Breast epithelium (tissue), 4 donors: ENCODE data around the gene COG2. TPM values are rescaled to one million over a fixed set of nuclear protein-coding genes. Genes with fewer than 3 reads are reported as not detected.
"Not testable (repeated sequence)": the region's sequence is repeated elsewhere in the genome, so short reads cannot be mapped to it uniquely, and the experiment has no call there.

ENCODE experiments used
- DNase-seq, 2 donors: peaks; one replicate each; pipeline ENCODE4 v3.0.0-alpha.2; 2019; ENCODE audit warnings: low spot score in 2 of 2
- H3K27ac ChIP-seq, 2 donors: fragments of 200-600 bp; sonication (generic) in 1 of 2; one replicate each; pipeline ENCODE4 v1.5.1; 2016 to 2019; ENCODE audit warnings: mild to moderate bottlenecking in 1 of 2
- H3K27me3 ChIP-seq, 2 donors: fragments of 200-600 bp; sonication (generic) in 1 of 2; one replicate each; pipeline versions ENCODE4 v1.5.1 to v1.6.0; 2017 to 2019; ENCODE audit warnings: control low read depth in 1 of 2, mild to moderate bottlenecking in 1 of 2
- H3K36me3 ChIP-seq: fragments of 200-600 bp; one replicate; pipeline ENCODE4 v1.5.1; 2019
- H3K4me1 ChIP-seq, 2 donors: fragments of 200-600 bp; sonication (generic); one replicate each; pipeline ENCODE4 v1.5.1; 2016 to 2019; ENCODE audit warnings: control low read depth in 1 of 2
- H3K4me3 ChIP-seq, 3 donors: fragments of 200-600 bp; sonication (generic); 1 replicate in 2 of 3; 2 replicates in 1 of 3; pipeline ENCODE4 v1.5.1; 2016 to 2019; ENCODE audit warnings: mild to moderate bottlenecking in 3 of 3, moderate library complexity in 2 of 3
- H3K9me3 ChIP-seq, 2 donors: fragments of 200-600 bp; sonication (generic) in 1 of 2; one replicate each; pipeline ENCODE4 v1.5.1; 2016 to 2019; ENCODE audit warnings: control low read depth in 1 of 2
- CTCF ChIP-seq, 3 donors: fragments of 450-650 bp; IDR thresholded peaks; one replicate each; pipeline ENCODE4 v1.5.1; 2016 to 2017; ENCODE audit warnings: antibody characterized with exemption in 3 of 3, mild to moderate bottlenecking in 3 of 3, moderate library complexity in 3 of 3
- POLR2A ChIP-seq: fragments of 450-650 bp; IDR thresholded peaks from one replicate; pipeline ENCODE4 v1.6.1; 2016; ENCODE audit warnings: antibody characterized with exemption, mild to moderate bottlenecking, moderate library complexity
- POLR2AphosphoS5 ChIP-seq, 3 donors: sonication (generic); formaldehyde crosslinking; IDR thresholded peaks; one replicate each; pipeline ENCODE4 v1.6.1; 2017; ENCODE audit warnings: antibody characterized with exemption in 3 of 3
- intact Hi-C: fragments of 100-400 bp; cut with DNase I; formaldehyde crosslinking; loops from one replicate; pipeline ENCODE4 v1.15.1; 2023; ENCODE audit warnings: low total_unique reads
- total RNA-seq, 3 donors: library from RNA; depleted of rRNA; stranded (reverse); fragments of >200 nt; gene quantifications; one replicate each; pipeline ENCODE4 v1.1.0, GENCODE V29; 2016

COG2 gene
- total RNA-seq, 3 donors from 2014 or later: 22.9 to 44.3 (median 33.4) TPM

- no peaks in the 10 kb centered on the region for H3K9me3 ChIP-seq
- no peaks in the 10 kb centered on the region for H3K36me3 ChIP-seq
- no peaks in the 10 kb centered on the region for H3K27me3 ChIP-seq
- H3K27ac ChIP-seq: no peak overlapping the region
- peak overlapping the region in 1 of 3 donors; percentile 75 for H3K4me3 ChIP-seq
- TF ChIP-seq CTCF (IDR thresholded peaks at IDR 0.05) (no peak), POLR2A (no peak), POLR2AphosphoS5 (IDR thresholded peaks at IDR 0.05) (no peak)
- no peak for DNase-seq
- intact Hi-C loops: loop anchor here (5.0 kb wide), 1 partner anchor 1197 kb away; no protein-coding TSS in a partner anchor
- peaks cover 0 to 18% of the 10 kb centered on the region in 2 donors for H3K4me1 ChIP-seq
These were observed 1.6 kb downstream of the COG2 start for GRCh38 chr1:230643908-230644307.

- Histone ChIP-seq H3K4me1 (peaks cover 0 to 18% of the 10 kb centered on the region in 2 donors), H3K9me3 (no peaks in the 10 kb centered on the region), H3K27ac (no peak overlapping the region), H3K36me3 (no peaks in the 10 kb centered on the region), H3K27me3 (no peaks in the 10 kb centered on the region), H3K4me3 (no peak overlapping the region)
- intact Hi-C loops: no loop called here
- no peak for TF ChIP-seq POLR2A
- no peak for TF ChIP-seq POLR2AphosphoS5 (IDR thresholded peaks at IDR 0.05)
- no peak for TF ChIP-seq CTCF (IDR thresholded peaks at IDR 0.05)
- no peak for DNase-seq
These were observed 4.5 kb downstream of the COG2 start for GRCh38 chr1:230646710-230647302.

GRCh38 chr1:230647321-230647720 lies 5.0 kb downstream of the COG2 start:
- Histone ChIP-seq H3K36me3 (no peaks in the 10 kb centered on the region), H3K27ac (no peak overlapping the region), H3K4me3 (no peak overlapping the region), H3K9me3 (no peaks in the 10 kb centered on the region), H3K4me1 (peaks cover 0 to 18% of the 10 kb centered on the region in 2 donors), H3K27me3 (no peaks in the 10 kb centered on the region)
- intact Hi-C loops: no loop called here
- no peak for DNase-seq
- no peak for TF ChIP-seq CTCF (IDR thresholded peaks at IDR 0.05)

DNA sequence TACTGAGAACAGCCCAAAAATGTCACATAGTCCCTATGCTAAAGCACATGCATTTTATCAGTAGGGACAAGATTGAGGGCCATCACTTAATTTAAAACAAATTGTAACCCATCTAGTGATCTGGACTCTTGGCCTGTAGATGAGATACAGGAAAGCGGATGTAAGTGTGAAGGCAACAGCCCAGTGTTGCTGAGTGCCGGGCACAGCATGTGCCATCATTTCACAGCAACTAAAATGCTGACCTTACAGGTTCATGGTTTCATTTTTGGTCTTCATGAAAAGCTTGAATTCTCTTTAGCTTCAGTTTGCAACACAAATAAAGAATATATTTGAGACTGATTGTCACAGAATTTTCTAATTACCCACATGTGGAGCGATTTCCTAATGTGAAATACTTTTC lies 5.8 kb downstream of the COG2 start:
- DNase-seq: no peak
- H3K4me3 ChIP-seq: no peak overlapping the region
- intact Hi-C loops: no loop called here
- no peaks in the 10 kb centered on the region for H3K27me3 ChIP-seq
- no peak overlapping the region for H3K27ac ChIP-seq
- no peaks in the 10 kb centered on the region for H3K9me3 ChIP-seq
- H3K36me3 ChIP-seq: no peaks in the 10 kb centered on the region
- H3K4me1 ChIP-seq: peaks cover 0 to 17% of the 10 kb centered on the region in 2 donors
- TF ChIP-seq CTCF (IDR thresholded peaks at IDR 0.05): no peak
- no peak for TF ChIP-seq POLR2A
- no peak for TF ChIP-seq POLR2AphosphoS5 (IDR thresholded peaks at IDR 0.05)

DNA sequence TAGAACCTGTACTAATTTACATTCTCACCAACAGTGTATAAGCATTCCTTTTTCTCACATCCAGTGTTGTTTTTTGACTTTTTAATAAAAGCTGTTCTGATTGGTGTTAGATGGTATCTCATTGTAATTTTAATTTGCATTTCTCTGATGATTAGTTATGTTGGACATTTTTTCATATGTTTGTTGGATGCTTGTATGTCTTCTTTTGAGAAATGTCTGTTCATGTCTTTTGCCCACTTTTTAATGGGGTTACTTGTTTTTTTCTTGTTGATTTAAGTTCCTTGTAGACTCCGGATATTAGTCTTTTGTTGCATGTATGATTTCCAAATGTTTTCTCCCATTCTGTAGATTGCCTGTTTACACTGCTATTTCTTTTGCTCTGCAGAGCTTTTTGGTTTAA lies 8.0 kb downstream of the COG2 start:
- intact Hi-C loops: no loop called here
- TF ChIP-seq POLR2AphosphoS5 (IDR thresholded peaks at IDR 0.05): no peak
- Histone ChIP-seq H3K4me1 (no peaks in the 10 kb centered on the region), H3K9me3 (no peaks in the 10 kb centered on the region), H3K27me3 (no peaks in the 10 kb centered on the region), H3K4me3 (no peak overlapping the region), H3K27ac (no peak overlapping the region), H3K36me3 (no peaks in the 10 kb centered on the region)
- no peak for DNase-seq

- no peaks in the 10 kb centered on the region for H3K27me3 ChIP-seq
- DNase-seq: no peak
- H3K27ac ChIP-seq: no peak overlapping the region
- H3K36me3 ChIP-seq: no peaks in the 10 kb centered on the region
- no peak overlapping the region for H3K4me3 ChIP-seq
- intact Hi-C loops: no loop called here
- no peak for TF ChIP-seq CTCF (IDR thresholded peaks at IDR 0.05)
- no peak for TF ChIP-seq POLR2AphosphoS5 (IDR thresholded peaks at IDR 0.05)
- no peak for TF ChIP-seq POLR2A
- no peaks in the 10 kb centered on the region for H3K9me3 ChIP-seq
- no peaks in the 10 kb centered on the region for H3K4me1 ChIP-seq
These were observed 9.0 kb downstream of the COG2 start for GRCh38 chr1:230651235-230651634.

DNA sequence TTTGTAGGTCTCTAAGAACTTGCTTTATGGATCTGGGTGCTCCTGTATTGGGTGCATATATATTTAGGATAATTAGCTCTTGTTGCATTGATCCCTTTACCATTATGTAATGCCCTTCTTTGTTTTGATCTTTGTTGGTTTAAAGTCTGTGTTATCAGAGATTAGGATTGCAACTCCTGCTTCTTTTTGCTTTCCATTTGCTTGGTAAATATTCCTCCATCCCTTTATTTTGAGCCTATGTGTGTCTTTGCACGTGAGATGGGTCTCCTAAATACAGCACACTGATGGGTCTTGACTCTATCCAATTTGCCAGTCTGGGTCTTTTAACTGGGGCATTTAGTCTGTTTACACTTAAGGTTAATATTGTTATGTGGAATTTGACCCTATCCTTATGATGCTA lies 14.4 kb downstream of the COG2 start:
- H3K36me3 ChIP-seq, H3K4me1 ChIP-seq, H3K27me3 ChIP-seq, H3K9me3 ChIP-seq, H3K4me3 ChIP-seq, DNase-seq, intact Hi-C loops, H3K27ac ChIP-seq: not testable (repeated sequence)

- H3K9me3 ChIP-seq, intact Hi-C loops: not testable (repeated sequence)
These were observed 15.8 kb downstream of the COG2 start for GRCh38 chr1:230658103-230658502.

More at GRCh38 chr1:230658103-230658502, 15.8 kb downstream of the COG2 start:
- not testable (repeated sequence) for H3K27ac ChIP-seq, DNase-seq, H3K27me3 ChIP-seq, H3K4me3 ChIP-seq, H3K36me3 ChIP-seq, H3K4me1 ChIP-seq
